Mucosa of stomach (tissue), 1 donor: ENCODE data around the gene CCDC88C.

Experiments
- H3K27me3 ChIP-seq: one replicate; pipeline ENCODE4 v1.7.0; 2013; ENCODE audit warnings: mild to moderate bottlenecking, low read length; ENCODE audit not compliant: control insufficient read depth, insufficient read depth
- H3K36me3 ChIP-seq: one replicate; pipeline ENCODE4 v1.7.0; 2013; ENCODE audit warnings: low read length; ENCODE audit not compliant: control insufficient read depth, insufficient read depth
- H3K4me1 ChIP-seq: one replicate; pipeline ENCODE4 v1.7.0; 2013; ENCODE audit warnings: mild to moderate bottlenecking, low read length; ENCODE audit not compliant: control insufficient read depth, insufficient read depth
- H3K4me3 ChIP-seq: one replicate; pipeline ENCODE4 v1.7.0; 2013; ENCODE audit warnings: low read length
- H3K9ac ChIP-seq: one replicate; pipeline ENCODE4 v1.7.0; 2013; ENCODE audit warnings: mild to moderate bottlenecking, low read length, moderate library complexity
- H3K9me3 ChIP-seq: one replicate; pipeline ENCODE4 v1.7.0; 2013; ENCODE audit warnings: mild to moderate bottlenecking, low read length, moderate library complexity; ENCODE audit not compliant: control insufficient read depth
- donor health status: Pancreatic carcinoma.

CCDC88C gene

GRCh38 chr14:91223028-91223783 is 194.4 kb downstream of the CCDC88C start:
- no peaks in the 10 kb centered on the region for H3K4me1 ChIP-seq
- no peak overlapping the region for H3K9ac ChIP-seq
- H3K9me3 ChIP-seq = no peaks in the 10 kb centered on the region
- H3K4me3 ChIP-seq = no peak overlapping the region
- H3K36me3 ChIP-seq = no peaks in the 10 kb centered on the region
- H3K27me3 ChIP-seq = no peaks in the 10 kb centered on the region
